HG03135 (cell line): ENCODE data around the gene PLEKHA8.
A peak's percentile ranks its signal among the peaks of the same experiment; 100 is the strongest.

ENCODE experiments used
- ATAC-seq: cut with Tn5 transposase; IDR thresholded peaks from one replicate; pipeline ENCODE4 v1.9.1; 2021; ENCODE audit warnings: mild to moderate bottlenecking, moderate library complexity; ENCODE audit not compliant: unreplicated experiment

PLEKHA8 gene

GRCh38 chr7:30142710-30143109, 114.5 kb downstream of the PLEKHA8 start:
- ATAC-seq = no peak

GRCh38 chr7:30143748-30144251, 115.6 kb downstream of the PLEKHA8 start:
- no peak for ATAC-seq

DNA sequence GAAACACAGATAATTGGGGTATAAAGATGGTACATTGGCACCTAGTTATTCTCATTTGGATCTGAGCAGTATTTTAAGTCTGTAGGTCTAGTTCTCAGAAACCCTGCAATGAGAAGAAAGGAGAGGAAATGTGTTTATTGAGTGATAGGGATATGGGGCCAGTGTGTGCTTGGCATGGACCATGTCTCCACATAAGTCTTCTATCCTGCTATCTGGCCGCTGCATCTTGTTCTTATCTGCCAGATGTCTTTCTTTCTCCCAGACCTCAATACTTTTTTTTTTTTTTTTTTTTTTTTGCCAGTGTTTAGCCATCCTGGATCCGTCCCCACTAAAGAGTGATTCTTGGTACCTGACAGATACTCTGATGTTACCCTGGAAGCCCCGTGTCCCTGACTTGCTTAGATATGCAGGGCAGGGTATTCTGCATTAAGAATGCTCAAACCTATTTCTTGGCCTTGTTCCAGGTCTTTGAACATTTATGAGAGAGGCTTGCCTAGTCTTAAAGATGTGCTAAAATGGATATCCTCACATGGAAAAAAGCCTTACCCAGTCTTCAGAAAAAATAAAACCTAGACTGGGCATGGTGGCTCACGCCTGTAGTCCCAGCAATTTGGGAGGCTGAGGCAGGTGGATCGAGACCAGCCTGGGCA, 116.6 kb downstream of the PLEKHA8 start:
- ATAC-seq = no peak

DNA sequence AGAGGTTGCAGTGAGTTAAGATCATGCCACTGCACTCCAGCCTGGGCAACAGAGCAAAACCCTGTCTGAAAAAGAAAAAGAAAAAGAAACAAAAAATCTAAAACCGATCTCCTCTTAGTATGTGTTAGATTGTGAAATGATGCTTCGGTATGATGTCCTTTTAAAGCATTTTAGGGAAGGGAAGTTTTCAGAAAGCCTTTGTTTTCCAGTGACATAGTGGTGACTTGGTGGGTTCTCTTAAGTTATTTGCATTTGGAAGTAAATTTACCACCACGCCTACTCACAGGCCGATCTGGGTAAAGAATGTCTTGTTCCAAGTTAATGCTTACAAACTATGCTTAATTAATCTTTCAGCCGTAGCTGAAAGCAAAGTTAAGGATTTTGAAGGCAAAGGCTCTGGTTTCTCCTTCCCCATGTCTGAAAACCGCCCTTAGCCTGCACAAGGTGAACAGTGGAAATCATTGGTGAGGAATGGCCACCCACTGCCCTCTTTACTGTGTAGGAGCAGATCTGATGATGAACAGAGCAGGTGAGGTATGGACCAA, 117.3 kb downstream of the PLEKHA8 start:
- no peak for ATAC-seq

DNA sequence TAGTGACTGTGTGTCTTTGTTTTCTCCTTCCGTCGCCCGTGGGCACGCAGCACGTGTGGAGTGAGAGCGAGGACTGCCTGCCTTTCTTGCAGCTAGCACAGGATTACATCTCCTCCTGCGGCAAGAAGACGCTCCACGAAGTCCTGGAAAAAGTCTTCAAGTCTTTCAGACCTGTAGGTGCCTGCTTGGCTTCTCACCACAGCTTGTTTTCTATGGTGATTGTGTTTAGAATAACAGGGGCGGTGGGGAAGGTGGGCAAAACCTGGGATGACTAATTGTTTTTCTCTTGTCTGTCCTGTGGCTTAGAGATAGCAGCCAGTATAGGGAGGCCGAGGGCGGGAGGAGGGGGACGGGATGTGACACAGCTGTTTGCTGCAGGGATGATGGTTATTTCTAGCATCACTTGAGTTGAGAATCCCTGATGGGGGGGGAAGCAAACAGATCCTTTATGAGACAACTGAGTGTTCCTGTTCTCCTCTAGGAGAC, 118.0 kb downstream of the PLEKHA8 start:
- ATAC-seq = no peak

- ATAC-seq = no peak
These were observed 119.0 kb downstream of the PLEKHA8 start for GRCh38 chr7:30147223-30147622.

GRCh38 chr7:30147785-30148184, 119.6 kb downstream of the PLEKHA8 start:
- ATAC-seq = no peak

DNA sequence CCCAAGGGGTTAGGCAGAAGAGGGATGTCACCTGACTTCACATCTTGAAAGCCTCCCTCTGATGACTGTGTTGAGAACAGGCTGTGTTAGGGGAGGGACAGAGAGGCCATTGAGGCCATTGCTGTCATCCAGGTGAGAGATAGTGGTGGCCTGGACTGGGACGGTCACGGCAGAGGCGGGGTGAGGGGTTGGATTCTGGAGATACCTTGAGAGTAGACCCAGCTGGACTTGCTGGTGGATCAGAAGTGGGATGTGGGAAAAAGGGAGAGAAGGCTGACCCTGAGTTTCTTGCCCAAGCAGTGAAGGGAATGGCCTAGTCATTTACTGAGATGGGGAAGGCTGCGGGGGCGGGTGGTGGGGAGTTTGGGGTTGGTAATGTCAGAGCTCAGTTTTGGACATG, 120.2 kb downstream of the PLEKHA8 start:
- ATAC-seq = no peak

DNA sequence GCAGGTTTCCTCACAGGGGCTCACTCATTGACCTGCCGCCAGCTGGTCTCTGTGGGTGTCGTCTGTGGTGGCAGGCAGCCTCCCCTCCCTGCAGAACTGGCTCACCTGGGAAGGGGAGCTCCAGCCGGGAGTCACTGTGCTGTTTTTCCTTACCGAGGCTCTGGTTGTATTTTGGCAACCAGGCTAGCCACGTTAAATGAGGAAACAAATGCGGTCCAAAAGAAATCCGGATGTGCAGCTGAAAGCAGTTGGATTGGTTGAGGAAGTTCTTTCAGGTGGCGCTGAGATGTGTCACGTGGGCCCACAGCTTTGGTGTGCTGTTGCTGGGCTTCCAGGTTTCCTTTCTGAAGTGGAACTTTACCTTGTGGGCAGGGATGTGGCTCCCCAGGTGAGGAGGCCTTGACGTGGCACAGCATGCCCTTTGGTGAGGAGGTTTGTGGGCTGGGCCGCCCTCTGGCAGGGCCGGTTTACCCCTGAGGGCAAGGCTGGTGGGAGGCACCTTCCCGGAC, 120.8 kb downstream of the PLEKHA8 start:
- no peak for ATAC-seq

- ATAC-seq = no peak
These were observed 121.5 kb downstream of the PLEKHA8 start for GRCh38 chr7:30149640-30150272.

DNA sequence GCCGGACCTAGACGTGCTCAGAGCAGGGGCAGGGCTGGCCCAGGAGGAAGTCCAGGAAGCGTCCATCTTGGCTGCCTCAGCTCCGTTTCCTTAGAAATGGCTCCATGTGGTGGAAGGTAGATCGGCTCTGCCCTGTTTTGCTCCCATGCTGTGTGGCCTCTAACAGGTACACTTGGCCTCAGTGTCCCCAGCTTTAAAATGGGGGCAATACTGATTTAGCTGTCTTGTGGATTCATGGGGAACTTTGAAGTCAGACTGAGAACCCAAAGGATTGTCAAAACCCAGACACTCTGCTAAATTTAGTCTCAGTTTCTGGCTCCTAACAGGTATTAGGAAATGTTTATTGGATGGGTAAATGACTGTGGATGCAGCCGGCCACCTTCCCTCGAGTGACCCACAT, 122.5 kb downstream of the PLEKHA8 start:
- ATAC-seq = no peak

DNA sequence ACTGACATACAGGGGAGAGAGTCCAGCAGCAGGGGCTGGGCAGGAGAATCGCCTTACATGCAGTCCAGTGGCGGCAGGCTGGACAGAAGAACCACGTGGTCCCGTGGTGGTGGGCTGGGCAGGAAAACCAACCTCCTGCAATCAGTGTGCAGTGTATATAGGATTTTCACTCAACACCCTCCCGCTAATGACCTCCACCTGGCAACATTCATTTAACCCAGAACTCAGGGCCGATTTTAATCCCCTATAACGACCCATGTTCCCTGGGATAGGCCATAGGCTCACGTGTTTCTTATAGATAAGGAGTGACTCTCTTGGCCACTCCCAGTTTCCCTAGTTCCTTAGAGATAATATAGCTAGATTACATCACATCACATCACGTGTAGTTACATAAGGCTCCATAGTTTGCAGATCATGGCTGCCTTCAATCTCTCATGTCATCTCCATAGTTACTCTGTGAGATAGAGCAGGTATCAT, 125.9 kb downstream of the PLEKHA8 start:
- no peak for ATAC-seq

GRCh38 chr7:30155481-30155880, 127.3 kb downstream of the PLEKHA8 start:
- no peak for ATAC-seq

- no peak for ATAC-seq
These were observed 129.0 kb downstream of the PLEKHA8 start for GRCh38 chr7:30157204-30157603.

DNA sequence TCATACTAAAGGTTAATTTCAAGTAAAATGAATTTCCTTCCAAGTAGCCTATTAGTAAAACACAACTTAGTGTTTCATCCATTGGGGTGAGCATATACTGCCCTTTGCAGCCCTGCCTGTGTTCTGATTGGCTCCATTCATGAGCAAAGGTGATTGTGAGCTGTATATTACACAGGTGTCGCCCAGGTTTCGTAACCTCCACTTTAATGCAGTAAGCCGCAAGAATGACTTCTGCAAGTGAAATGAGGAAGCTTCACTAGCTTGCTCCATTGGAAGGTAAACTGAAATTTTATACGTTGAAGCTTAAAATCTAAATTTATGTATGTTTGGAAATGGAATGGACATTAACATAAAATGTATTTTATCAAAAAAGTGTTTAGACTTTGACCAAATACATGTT, 131.0 kb downstream of the PLEKHA8 start:
- ATAC-seq = no peak

GRCh38 chr7:30159698-30160143, 131.5 kb downstream of the PLEKHA8 start:
- ATAC-seq = no peak

DNA sequence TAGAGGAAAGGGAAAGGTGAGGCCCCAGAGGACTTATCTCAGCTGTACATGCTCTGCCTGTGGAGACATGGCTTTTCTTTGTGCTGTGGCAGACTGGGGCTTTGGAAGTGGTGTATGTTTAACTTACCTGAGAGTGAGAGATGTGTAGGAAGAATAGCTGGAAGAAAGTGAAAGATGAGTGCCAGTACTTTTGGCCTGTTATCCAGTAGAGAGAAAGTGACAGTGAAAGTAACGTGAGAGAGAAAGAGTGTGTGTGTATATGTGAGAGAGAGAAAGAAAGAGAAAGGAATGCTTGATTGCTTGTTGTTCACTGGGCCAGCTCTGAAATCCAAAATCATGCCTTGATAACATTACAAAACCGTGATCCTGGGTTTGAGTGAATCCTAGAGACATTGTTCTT, 132.1 kb downstream of the PLEKHA8 start:
- ATAC-seq = no peak

DNA sequence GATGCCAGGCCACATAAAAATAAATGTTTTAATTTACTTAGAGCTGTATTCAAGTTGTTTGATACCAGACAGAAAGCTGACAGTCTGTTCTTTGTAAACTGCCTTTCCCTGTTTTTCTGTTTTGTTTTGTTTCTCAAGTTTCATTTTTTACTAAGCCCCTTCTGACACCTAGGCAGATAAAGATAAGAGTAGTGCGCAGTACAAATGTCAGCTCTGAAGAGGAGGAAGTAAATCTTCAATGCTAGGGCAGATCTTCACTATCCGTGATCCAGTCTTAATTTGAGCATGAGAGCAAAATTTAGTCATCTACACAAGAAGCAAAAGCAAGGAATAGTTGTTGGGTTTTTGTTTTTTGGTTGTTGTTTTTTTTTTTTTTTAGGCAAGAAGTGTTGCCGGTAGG, 133.9 kb downstream of the PLEKHA8 start:
- ATAC-seq = no peak

DNA sequence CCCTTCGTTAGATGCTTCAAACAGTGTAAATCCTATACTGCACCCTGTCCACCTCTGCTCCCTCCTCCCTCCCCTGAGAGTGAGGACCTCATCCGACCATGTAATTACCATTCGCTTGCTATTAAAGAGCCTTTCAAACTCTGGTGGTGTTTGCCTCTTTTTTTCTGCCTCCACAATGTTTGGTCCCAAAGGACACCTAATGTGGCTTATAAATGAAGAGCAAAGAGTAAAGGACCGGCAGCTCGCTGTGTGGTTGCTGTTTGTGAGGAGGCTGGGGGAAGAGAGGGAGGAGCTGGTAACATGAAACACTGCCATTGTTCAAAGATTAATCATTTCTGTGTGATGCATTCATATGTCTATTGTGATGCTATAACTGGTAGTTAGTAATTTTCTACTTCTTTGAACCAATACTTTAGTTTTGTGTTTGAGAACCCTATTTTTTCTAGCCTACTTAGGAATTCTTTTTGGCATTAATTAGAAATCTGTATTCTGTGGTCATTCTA, 134.5 kb downstream of the PLEKHA8 start:
- ATAC-seq = peak; percentile 24

- peak; percentile 32 for ATAC-seq
These were observed 135.2 kb downstream of the PLEKHA8 start for GRCh38 chr7:30163231-30163894.

DNA sequence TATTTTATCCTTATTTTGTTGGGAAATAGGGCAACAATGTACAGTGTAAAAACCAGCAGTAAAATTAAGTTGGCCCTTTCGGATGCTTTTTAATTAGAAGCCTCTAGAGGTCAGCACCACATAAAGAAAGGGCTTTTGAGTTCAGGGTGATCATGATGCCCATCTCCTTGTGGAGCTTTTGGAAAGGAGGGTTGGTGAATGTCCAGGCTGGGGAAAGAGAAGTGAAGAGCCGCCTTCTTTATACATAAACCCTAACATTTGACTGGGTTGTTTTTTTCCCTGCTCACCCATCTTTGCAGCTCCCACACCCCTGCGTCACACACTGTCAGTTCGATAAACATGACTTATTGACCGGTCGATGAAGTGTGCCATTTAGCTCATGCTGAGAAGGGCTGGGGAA, 136.4 kb downstream of the PLEKHA8 start:
- no peak for ATAC-seq
